HG03342 (cell line): ENCODE results near the gene DAB1.
"Not testable (repeated sequence)": the region's sequence is repeated elsewhere in the genome, so short reads cannot be mapped to it uniquely, and the experiment has no call there.

Experiments
- ATAC-seq: cut with Tn5 transposase; IDR thresholded peaks from one replicate; pipeline ENCODE4 v1.9.1; 2021; ENCODE audit warnings: mild to moderate bottlenecking, moderate library complexity; ENCODE audit not compliant: unreplicated experiment

The DAB1 gene

GRCh38 chr1:57232500-57232899 lies 191.4 kb downstream of the DAB1 start:
- ATAC-seq = no peak

GRCh38 chr1:57229998-57230397 lies 193.9 kb downstream of the DAB1 start:
- ATAC-seq = no peak

DNA sequence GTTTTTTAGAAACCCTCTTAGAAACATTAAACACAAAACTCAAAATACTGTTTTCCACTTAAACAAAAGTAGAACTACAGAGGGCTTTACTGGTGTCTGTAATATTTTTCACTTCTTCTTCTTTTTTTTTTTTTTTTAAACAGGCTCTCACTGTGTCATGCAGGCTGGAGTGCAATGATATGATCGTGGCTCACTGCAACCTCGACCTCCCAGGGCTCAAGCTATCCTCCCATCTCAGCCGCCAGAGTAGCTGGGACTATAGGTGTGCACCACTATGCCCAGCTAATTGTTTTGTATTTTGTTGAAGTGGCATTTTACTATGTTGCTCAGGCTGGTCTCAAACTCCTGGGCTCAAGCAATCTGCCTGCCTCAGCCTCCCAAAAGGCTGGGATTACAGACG lies 194.8 kb downstream of the DAB1 start:
- ATAC-seq = no peak

- ATAC-seq = no peak
Measured at GRCh38 chr1:57222801-57223200, 201.1 kb downstream of the DAB1 start.

DNA sequence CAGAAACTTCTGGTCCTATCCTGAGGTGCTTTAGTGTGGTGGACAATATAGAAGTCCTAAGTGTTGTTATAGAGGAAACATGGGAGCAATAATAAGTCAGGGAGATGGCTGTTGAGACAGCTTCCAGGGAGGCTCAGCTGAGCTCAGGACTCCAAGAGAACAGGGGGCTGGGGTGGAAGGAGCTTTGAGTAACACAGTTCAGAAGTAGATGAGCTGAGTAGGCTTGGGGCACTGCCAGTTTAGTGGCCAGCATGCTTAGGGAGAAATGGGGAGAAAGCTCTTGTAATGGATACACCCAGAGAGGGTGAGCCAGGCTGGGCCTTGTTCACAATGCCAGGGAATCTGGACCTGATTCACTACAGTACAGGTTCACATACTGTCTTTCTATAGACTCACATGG lies 201.6 kb downstream of the DAB1 start:
- ATAC-seq = no peak

GRCh38 chr1:57220905-57221304 lies 203.0 kb downstream of the DAB1 start:
- not testable (repeated sequence) for ATAC-seq

DNA sequence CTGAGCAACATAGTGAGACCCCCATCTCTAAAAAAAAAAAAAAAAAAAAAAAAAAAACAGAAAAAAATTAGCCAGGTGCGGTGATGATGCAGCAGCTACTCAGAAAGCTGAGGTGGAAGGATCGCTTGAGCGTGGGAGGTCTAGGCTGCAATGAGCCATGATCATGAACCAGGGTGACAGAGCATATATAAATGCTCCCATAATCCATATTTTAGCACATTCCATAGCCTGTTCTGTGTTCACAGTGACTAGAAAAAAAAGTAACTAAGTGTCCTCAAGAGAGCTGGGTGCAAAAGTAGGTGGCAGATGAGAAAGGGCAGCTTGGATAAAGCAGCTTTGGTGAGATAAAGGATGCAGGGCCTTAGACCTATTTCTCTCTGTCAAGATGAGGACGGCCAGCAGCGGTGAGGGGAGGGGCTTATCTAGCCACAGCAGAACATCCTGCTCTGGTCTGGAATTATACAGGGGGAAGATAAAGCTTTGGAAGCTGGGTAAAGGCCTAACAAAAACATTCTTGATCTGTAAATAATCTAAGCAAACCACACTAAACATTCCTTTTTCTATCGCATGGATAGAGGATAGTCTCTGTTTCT lies 205.3 kb downstream of the DAB1 start:
- no peak for ATAC-seq

GRCh38 chr1:57217905-57218304 lies 206.0 kb downstream of the DAB1 start:
- ATAC-seq = no peak

DNA sequence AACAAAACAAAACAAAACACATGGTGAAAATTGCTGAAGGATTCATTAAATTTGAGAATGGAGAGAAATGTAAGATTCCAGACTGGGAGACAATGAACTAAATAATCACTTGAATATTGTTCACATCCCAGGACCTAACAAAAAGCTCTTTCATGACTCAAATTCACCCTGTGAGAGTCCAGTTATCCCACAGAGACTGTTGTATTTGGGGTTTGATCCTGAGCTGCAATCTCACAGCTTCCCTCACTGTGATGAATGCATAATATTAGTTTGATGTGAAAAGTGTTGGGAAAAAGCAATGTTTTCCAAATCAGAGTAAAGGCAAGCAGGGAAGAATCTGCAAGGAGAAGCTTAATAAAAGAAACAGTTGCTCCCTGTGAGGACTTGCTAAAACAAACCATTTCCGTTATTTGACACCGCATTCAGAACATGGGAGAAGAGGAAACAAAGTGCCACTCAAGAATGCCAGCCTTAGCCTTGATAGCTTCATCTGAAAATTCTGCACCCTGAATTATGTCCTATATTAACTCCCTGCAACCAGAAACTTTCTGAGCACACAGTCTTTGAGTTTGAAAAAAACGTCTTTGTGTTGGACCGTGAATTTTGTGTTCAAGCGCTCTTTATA lies 208.8 kb downstream of the DAB1 start:
- ATAC-seq = no peak

DNA sequence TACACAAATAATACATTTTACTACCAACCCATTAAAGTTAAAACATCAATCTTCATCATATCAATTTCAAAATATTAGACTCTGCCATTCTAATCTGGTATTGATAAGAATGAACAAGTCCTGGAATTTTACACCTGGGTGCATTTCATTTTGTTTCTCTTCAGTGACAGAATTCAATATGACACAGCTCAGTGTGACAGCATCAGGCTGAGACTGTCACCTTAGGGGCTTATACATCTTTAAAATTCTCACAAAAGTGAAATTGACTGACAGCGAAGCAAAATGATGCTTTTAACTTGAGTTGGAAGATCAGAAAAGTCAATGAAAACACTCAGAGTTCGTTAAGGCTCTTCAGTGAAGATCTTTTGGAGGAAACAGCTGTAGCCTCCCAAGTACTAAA lies 213.0 kb downstream of the DAB1 start:
- no peak for ATAC-seq

GRCh38 chr1:57209495-57209894 lies 214.4 kb downstream of the DAB1 start:
- no peak for ATAC-seq

- no peak for ATAC-seq
Measured at GRCh38 chr1:57208741-57209302, 215.0 kb downstream of the DAB1 start.

- no peak for ATAC-seq
Measured at GRCh38 chr1:57206038-57206437, 217.8 kb downstream of the DAB1 start.

GRCh38 chr1:57204942-57205787 lies 218.7 kb downstream of the DAB1 start:
- no peak for ATAC-seq

GRCh38 chr1:57204091-57204490 lies 219.8 kb downstream of the DAB1 start:
- no peak for ATAC-seq

GRCh38 chr1:57202241-57202640 lies 221.6 kb downstream of the DAB1 start:
- no peak for ATAC-seq

DNA sequence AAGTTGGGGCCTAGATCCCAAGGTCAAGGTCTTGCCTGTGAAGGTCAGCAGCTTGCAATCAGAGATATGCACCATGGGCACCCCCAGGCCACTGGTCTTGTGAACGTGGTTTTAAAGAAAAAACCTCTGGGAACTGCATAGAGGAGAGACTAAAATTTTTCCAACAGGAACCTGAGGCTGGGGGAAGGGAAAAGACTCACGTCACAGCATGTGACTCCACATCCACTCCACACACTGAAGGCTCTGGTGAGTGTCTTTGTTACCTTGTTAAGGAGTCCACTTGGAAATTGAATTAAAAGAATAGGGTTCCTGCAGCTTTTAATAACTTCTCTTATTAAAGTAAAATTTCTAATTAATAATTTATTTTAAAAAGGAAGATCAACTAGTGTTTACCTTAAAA lies 224.9 kb downstream of the DAB1 start:
- ATAC-seq = no peak

DNA sequence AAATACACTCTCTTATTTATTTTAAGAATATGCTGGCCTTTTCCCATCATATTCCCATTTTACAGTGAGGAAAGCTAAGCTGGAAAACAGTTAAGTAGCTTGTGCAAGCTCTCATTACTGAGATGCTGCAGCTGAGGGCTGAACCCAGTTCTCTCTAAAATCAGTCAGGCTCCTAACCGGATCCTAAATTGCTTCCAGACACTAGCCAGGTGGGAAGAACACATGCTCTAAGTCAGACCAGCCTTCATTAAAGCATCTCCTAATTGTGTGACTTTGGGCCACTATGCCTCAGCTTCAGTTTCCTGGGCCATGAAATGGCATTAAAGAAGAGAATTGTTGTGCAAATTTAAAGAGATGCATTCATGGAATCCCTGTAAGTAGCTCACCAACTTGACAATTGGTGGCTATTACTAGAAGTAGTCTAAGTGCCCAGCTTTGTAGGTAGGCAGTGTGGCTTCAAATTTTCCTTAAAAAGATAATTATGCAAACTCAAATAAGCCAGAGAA lies 228.4 kb downstream of the DAB1 start:
- ATAC-seq = no peak

- no peak for ATAC-seq
Measured at GRCh38 chr1:57192222-57192621, 231.6 kb downstream of the DAB1 start.

DNA sequence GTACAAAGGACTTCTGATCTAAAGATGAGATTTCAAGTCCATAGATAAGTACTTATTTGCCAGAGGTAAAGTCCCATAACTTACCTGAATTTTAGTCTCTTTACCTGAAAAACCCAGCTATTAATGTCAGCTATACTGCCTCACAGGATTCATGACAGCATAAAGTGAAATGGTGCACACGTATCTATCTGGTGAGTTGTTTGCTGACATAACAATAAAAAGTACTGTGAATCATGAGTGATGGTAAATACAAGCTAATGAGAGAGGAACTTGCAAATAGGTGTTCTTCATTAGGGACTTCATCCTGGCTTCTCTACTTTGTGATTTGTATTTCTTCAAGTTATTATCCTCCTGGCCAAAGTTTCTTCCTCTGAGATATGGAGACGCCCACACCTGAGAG lies 233.0 kb downstream of the DAB1 start:
- ATAC-seq = no peak

DNA sequence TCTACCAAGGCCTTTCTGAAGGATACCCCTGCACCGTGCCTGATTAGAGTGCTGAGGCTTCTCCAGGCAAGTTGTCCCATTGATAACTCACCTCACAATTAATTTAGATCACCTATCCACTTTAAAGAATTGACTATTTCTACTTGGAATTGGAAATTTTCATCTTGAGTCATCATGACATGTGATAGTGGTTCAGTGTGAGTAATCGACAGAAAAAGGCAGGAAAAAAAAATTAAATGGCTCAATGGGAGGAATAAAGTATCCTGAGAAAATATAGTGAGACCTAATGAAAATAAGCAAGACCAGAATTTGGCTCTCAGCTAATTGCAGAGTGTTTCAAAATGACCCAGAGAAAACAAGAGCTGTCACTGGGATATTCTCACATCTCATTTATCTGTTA lies 235.7 kb downstream of the DAB1 start:
- no peak for ATAC-seq

- ATAC-seq = no peak
Measured at GRCh38 chr1:57186455-57186854, 237.4 kb downstream of the DAB1 start.
